Hindlimb muscle (tissue), 1 donor: ENCODE measurements around the gene ENDOU. TPM values are rescaled to one million over a fixed set of nuclear protein-coding genes. Genes with fewer than 3 reads are reported as not detected.

ENCODE experiments used
- DNase-seq: peaks from one replicate; pipeline ENCODE4 v3.0.0-alpha.2; 2013
- polyA plus RNA-seq: library from polyadenylated mRNA; unstranded; fragments of 120-200 nt; gene quantifications from one replicate; pipeline ENCODE4 v1.2.1, GENCODE V29; 2013; ENCODE audit not compliant: insufficient read length

The ENDOU gene
- polyA plus RNA-seq, 1 donor: 0.35 TPM

DNA sequence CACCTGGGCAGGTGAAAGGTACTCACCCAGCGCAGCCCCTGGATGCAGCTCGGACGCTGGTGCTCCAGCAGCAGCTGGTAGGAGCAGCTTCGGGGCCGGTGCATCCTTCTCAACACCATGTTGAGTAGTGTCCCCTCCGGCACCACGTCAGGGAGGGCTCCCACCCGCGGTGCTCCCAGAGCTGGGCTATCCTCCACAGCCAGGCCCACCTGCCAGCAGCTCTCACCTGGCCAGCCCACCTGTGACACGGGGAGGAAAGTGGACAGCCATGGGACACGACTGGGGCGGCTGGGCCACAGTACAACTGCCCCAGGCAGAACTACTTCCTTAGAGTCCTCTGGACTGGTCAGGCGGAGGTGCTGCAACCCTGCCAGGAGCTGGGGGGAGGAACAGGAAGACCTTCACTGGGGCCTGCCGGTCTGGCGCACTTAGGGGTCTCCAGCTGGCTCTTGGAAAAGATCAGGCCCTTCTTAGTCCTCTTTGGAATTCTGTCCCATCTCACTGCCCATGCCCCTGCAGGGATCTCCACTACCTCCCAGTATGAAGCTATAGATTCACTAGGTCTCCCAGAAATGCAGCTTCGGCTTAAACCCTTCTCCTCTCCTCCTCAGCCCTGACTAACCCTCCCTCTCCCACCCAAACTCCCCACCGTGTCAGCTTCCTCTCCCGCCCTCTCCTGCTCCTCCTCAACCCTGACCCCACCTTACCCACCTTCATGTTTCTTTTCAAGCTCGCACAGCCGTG is 32.7 kb upstream of the ENDOU start:
- no peak for DNase-seq

DNA sequence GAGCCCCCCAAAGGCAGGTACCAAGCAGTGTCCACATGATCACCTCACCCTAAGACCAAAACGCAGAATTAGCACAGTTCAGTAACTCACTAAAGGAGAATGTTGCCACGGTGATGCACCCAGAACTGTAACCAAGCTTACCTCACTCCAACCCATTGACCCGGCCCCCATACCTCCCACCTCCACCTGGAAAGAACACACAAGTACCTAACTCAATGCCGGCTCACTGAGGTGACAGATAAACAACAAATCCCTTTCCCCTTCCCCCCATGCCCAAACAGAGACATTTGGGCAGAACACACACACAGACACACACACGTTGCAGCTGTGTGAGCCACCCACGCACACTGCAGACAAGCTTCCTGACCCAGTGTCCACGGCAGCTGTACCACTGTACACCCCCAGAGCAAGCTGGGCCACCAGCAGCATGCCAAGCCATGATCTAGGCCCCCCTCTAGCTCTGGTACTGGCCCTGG is 32.1 kb upstream of the ENDOU start:
- no peak for DNase-seq

DNA sequence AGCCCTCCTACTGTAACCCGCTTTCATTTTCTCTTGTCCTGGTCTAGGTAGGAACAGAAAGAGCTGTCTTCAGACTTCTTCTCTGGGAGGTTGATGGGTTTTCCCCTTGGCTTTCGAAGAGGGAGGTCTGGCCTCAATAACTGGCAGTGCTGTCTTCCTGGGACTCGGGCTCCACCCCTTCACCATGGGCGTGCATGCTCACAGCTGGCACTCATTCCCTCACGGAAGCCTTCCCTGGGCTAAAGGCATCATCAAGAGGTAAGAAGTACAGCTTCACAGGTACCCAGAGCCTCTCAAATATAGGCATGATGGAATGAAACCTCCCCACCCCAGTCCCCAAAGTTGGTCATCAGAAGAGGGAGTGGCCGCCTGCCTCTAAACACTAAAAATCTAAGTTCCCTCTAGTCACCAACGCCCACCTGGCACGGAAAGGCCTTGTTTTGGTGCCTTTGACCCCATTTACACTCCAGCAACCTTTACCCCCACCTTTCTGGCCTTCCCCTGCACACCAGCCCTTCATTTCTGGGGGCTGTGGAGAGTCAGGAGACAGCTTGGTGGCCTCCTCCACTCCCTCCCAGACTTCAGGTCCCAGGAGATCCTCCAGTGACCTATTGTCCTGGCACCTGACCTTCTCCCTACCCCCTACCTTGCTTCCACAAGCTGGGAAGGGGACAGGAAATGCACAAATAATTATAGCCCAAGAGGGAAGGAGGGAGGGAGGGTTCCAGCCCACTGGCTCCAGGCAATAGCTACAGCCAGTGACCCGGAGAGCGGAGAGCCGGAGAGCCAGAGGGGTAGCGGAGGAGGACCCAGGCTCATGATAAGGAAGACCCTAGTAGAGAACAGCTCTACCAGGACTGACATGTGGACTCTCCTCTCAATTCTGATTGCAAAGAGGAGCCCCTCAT is 30.6 kb upstream of the ENDOU start:
- DNase-seq: no peak

GRCh38 chr12:47754881-47755280 is 29.6 kb upstream of the ENDOU start:
- DNase-seq: no peak

- DNase-seq: no peak
These were observed 28.8 kb upstream of the ENDOU start for GRCh38 chr12:47754126-47754525.

DNA sequence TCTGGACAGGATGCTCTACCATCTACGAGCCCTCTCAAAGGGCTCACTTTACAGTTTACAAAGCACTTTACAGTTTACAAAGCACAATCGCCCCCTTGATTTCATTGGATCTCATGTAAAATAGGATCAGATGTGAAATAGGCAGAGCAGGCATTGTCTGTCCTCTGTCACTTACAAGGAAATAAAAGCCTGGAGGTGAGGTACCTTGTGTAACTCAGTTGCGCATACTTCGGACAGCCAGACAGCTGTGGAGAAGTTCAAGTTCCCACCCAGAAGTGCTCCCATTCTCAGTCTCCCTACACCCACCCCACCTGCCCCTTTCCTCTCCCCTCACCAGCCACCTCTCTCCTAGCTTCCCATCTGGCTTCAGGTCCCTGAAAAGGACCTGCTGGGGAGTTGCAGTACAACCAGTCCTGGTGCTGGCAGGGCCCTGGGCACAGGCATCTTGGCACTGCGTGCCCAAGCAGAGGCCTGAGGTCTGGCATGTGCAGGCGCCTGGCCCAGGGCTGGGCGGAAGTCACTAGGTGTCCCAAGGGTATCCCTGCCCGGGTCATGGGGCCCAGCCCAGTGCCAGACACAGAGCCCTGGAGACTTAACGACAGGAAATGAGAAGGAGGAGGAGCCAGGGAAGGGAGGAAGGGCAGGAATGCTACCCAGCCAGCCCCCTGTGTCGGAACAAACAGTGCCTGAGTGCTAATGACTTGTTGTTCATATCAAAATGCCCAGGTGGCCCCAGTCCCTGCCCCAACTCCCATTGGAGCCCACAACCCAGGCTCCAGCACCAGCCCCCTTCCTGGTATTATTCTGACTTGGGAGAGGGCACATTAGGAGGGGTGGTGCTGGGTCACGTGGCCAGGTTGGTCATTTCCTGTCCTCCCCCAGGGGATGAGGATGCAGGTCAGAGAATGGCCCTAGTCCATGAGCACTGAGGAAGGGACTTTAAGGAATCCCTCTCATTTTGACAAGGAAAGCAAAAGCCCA is 28.0 kb upstream of the ENDOU start:
- DNase-seq: no peak

- DNase-seq: no peak
These were observed 27.3 kb upstream of the ENDOU start for GRCh38 chr12:47752552-47752951.

DNA sequence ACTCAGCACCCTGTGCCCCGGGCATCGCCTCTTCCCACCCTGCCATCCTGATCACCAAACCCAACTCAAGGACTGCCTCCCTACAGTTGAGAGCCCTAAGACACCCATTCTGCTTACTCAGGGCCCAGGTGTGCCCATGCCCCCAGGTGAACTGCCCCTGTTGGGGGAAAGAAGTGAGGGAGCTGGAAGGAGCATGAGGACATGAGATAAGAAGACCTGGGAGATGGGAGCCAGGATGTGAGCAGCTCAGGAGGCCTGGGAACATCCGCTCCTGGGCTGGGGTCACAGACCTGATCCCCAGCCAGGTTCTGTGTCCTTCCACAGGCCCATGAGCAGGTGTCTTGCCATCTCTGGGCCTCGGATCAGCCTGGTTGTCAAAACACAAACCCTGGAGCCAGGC is 26.8 kb upstream of the ENDOU start:
- no peak for DNase-seq

DNA sequence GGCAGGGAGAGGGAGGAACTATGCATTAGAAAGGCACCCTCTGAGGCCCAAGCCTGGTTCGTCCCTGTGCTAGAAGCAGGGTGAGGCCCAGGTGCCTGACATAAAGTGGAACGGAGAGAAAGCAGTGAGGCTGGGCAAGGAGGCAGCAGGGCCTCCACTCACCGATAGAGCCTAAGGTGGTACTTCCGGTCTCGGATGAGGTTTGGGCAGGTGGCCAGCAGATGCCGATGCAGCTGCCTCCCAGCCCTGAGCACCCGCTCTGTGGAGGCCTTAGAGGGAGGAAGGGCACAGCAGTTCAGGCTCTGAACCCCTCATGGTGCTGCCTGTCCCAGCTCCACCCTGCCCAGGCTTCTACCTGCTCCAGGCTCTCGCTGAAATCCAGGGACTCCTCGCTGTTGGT is 26.3 kb upstream of the ENDOU start:
- no peak for DNase-seq

DNA sequence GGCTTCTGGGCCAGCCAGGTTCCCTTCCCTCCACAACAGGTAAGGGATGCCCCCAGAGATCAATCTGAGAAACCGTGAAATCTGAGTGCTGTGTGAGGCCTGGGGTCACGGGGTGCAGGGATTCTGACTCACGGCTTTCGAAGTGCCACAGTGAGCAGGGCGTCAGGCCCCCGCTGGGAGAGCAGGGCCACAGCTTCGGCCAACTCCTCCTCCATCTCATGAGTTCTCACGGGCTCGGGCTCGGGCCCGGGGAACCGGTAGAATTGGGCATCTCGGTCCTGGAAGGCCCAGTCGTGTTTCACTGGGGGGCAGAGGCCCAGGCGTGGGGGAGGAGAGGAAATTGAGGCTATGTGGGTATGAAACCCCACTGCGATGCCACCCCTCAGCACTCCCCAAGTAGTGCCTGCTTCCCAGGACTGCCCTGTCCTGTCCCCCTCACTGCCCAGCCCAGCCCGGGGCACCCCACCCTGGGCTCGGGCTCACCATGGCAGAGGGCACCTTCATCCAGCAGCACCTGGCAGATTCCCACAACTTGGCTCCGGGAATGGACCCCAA is 25.7 kb upstream of the ENDOU start:
- DNase-seq: no peak

DNA sequence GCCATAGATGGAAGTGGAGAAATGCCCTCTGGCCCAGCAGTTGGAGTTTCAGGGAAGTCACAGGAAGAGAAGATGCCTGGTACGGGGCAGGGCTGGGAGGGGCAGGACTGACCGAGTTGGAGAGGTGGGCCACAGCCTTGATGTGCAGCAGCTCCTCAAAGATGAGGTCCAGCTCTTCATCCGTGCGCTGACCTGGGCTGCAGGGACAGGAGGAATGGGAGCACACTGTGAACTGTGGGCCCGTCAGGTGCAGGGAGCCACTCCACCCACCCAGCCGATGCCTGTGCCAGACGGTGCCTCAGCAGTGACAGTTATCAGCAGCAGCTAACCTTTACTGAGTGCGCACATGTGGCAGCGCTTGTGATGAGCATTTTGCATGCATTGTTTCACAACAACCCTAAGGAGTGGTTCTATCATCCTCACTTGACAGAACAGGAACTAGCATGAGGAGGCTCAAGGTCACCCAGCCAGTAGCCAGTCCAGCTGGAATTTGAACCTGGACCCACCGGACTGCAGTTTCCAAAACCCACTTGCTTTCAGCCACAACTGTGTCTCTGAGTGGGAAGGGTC is 25.0 kb upstream of the ENDOU start:
- DNase-seq: no peak

DNA sequence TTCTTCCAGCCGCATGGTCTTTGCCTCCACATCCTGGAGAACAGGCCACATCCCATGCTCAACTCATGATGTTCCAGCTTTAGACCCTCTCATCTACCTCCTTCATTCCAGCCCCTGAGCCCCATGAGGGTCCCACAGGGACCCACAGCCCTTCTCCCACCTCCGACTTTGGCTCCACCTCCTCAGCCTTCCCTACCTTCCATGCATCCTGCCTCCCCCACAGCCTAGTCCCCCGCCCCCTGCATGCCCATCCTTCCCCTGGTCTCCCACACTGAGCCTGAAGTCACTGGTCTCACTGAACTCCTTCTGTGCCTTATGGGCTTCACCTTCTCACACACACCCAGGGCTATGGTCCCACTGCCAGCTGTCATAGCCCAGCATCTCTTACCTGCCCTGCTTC is 23.6 kb upstream of the ENDOU start:
- no peak for DNase-seq

DNA sequence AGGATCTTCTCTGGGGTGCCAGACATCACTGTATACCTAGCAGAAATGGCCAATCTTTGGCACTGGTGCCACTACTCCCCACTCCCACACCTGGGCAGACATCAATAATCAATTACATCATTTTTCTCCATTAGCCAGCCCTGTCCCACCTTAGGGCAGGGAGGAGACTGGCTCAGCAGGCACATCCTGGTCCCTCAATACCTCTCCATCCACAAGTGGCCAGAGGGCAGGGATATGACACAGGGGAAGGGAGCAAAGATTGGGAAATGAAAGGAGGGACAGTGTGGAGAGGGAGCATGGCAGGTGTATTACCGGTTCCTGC is 23.2 kb upstream of the ENDOU start:
- DNase-seq: no peak

GRCh38 chr12:47747596-47748506 is 22.6 kb upstream of the ENDOU start:
- DNase-seq: no peak

GRCh38 chr12:47747126-47747525 is 21.8 kb upstream of the ENDOU start:
- DNase-seq: no peak

- no peak for DNase-seq
These were observed 21.2 kb upstream of the ENDOU start for GRCh38 chr12:47746523-47746922.

GRCh38 chr12:47746073-47746472 is 20.8 kb upstream of the ENDOU start:
- no peak for DNase-seq

- no peak for DNase-seq
These were observed 20.3 kb upstream of the ENDOU start for GRCh38 chr12:47745485-47746041.

- DNase-seq: no peak
These were observed 19.6 kb upstream of the ENDOU start for GRCh38 chr12:47744778-47745436.
